GM21576 (cell line): ENCODE data around the gene RTF1.
"Not testable (repeated sequence)": the region's sequence is repeated elsewhere in the genome, so short reads cannot be mapped to it uniquely, and the experiment has no call there.

ENCODE experiments used
- ATAC-seq: cut with Tn5 transposase; IDR thresholded peaks from one replicate; pipeline ENCODE4 v1.9.1; 2021; ENCODE audit warnings: mild to moderate bottlenecking, moderate library complexity; ENCODE audit not compliant: unreplicated experiment

The RTF1 gene

GRCh38 chr15:41435037-41435786, 18.3 kb downstream of the RTF1 start:
- ATAC-seq, result no peak

GRCh38 chr15:41437448-41437847, 20.6 kb downstream of the RTF1 start:
- ATAC-seq, result no peak

GRCh38 chr15:41438206-41438605, 21.3 kb downstream of the RTF1 start:
- ATAC-seq, result no peak

GRCh38 chr15:41438745-41439144, 21.9 kb downstream of the RTF1 start:
- not testable (repeated sequence) for ATAC-seq

- ATAC-seq, result no peak
Measured at GRCh38 chr15:41443275-41443674, 26.4 kb downstream of the RTF1 start.

- no peak for ATAC-seq
Measured at GRCh38 chr15:41445399-41445798, 28.5 kb downstream of the RTF1 start.

GRCh38 chr15:41462084-41462795, 45.3 kb downstream of the RTF1 start:
- no peak for ATAC-seq

- no peak for ATAC-seq
Measured at GRCh38 chr15:41464889-41465580, 48.1 kb downstream of the RTF1 start.

GRCh38 chr15:41465822-41466421, 49.0 kb downstream of the RTF1 start:
- no peak for ATAC-seq

GRCh38 chr15:41466711-41467110, 49.8 kb downstream of the RTF1 start:
- no peak for ATAC-seq

GRCh38 chr15:41469644-41470043, 52.7 kb downstream of the RTF1 start:
- ATAC-seq, result not testable (repeated sequence)

- ATAC-seq, result no peak
Measured at GRCh38 chr15:41473418-41473817, 56.5 kb downstream of the RTF1 start.

- no peak for ATAC-seq
Measured at GRCh38 chr15:41474436-41474835, 57.5 kb downstream of the RTF1 start.

- no peak for ATAC-seq
Measured at GRCh38 chr15:41474941-41475340, 58.0 kb downstream of the RTF1 start.

- ATAC-seq, result no peak
Measured at GRCh38 chr15:41476416-41477048, 59.6 kb downstream of the RTF1 start.

GRCh38 chr15:41480396-41481140, 63.7 kb downstream of the RTF1 start:
- ATAC-seq, result no peak

GRCh38 chr15:41482110-41482877, 65.4 kb downstream of the RTF1 start:
- no peak for ATAC-seq

GRCh38 chr15:41483115-41483514, 66.2 kb downstream of the RTF1 start:
- ATAC-seq, result peak; percentile 65

GRCh38 chr15:41483519-41483918, 66.6 kb downstream of the RTF1 start:
- peak; percentile 19 for ATAC-seq
